Liver (tissue), 3 donors: ENCODE results near the gene LRP3.

Experiments used
- ATF3 ChIP-seq: IDR thresholded peaks from 2 replicates; pipeline ENCODE4 v1.6.1; 2016; ENCODE audit warnings: antibody characterized with exemption
- CTCF ChIP-seq: fragments of 150-350 bp; IDR thresholded peaks from 2 replicates; pipeline ENCODE4 v1.5.1; 2017; ENCODE audit warnings: improper control_type of control experiment, low read depth, low read length; ENCODE audit not compliant: missing input control
- EGR1 ChIP-seq, 2 donors: IDR thresholded peaks; 2 replicates each; pipeline ENCODE4 v1.6.1; 2016 to 2018; ENCODE audit warnings: antibody characterized with exemption in 2 of 2, low read depth in 2 of 2
- GABPA ChIP-seq, 2 donors: IDR thresholded peaks in 1 of 2; conservative IDR thresholded peaks in 1 of 2; 2 replicates each; pipeline ENCODE4 v1.6.1; 2016; ENCODE audit warnings: antibody characterized with exemption in 2 of 2, mild to moderate bottlenecking in 1 of 2, moderate library complexity in 1 of 2
- JUND ChIP-seq, 2 donors: IDR thresholded peaks; 2 replicates each; pipeline ENCODE4 v1.6.1; 2016; ENCODE audit warnings: antibody characterized with exemption in 2 of 2
- MAX ChIP-seq: IDR thresholded peaks from 2 replicates; pipeline ENCODE4 v1.6.1; 2016; ENCODE audit warnings: antibody characterized with exemption
- RAD21 ChIP-seq, 2 donors: IDR thresholded peaks; 2 replicates each; pipeline ENCODE4 v1.6.1; 2016; ENCODE audit warnings: antibody characterized with exemption in 2 of 2, mild to moderate bottlenecking in 2 of 2
- REST ChIP-seq: IDR thresholded peaks from 2 replicates; pipeline ENCODE4 v1.6.1; 2016; ENCODE audit warnings: antibody characterized with exemption, mild to moderate bottlenecking
- TAF1 ChIP-seq: conservative IDR thresholded peaks from 2 replicates; pipeline ENCODE4 v1.6.1; 2016; ENCODE audit warnings: antibody characterized with exemption, mild to moderate bottlenecking
- donor health status: healthy.
- donor health status: healthy.

GRCh38 chr19:33197591-33198000 is 3.5 kb downstream of the LRP3 start:
- TF ChIP-seq CTCF (no peak), REST (no peak), ATF3 (no peak), GABPA (IDR thresholded peaks at IDR 0.05 in 1 of 2, conservative IDR thresholded peaks at IDR 0.05 in 1 of 2) (no peak), RAD21 (IDR thresholded peaks at IDR 0.05) (no peak), MAX (no peak), EGR1 (IDR thresholded peaks at IDR 0.05; ENCODE audit: low read depth in 2 of 2) (no peak), JUND (IDR thresholded peaks at IDR 0.05) (no peak), TAF1 (no peak)
